ENCODE results near the gene PERM1. TPM values are rescaled to one million over a fixed set of nuclear protein-coding genes. Genes with fewer than 3 reads are reported as not detected.

The PERM1 gene
- total RNA-seq, 1 experiment from 2014 or later: not detected

Other genes starting within 250 kb of the PERM1 start
- 1.7 to 2.7 TPM (median 2.3 TPM) in 3 replicates for gene SAMD11, start 58.2 kb downstream of the PERM1 start, total RNA-seq (2021)
- gene NOC2L, start 22.8 kb downstream of the PERM1 start, total RNA-seq (2021): 149 to 182 TPM (median 150 TPM) in 3 replicates
- gene KLHL17, start 21.5 kb downstream of the PERM1 start, total RNA-seq (2021): 46.2 to 66.9 TPM (median 47.2 TPM) in 3 replicates
- gene PLEKHN1, start 15.6 kb downstream of the PERM1 start, total RNA-seq (2021): 2.9 to 3.4 TPM (median 3.0 TPM) in 3 replicates
- gene HES4, start 18.0 kb upstream of the PERM1 start, total RNA-seq (2021): 4.5 to 10.7 TPM (median 8.3 TPM) in 3 replicates
- 29.5 to 38.3 TPM (median 36.1 TPM) in 3 replicates for gene ISG15, start 31.4 kb upstream of the PERM1 start, total RNA-seq (2021)
- gene AGRN, start 38.0 kb upstream of the PERM1 start, total RNA-seq (2021): 184 to 198 TPM (median 186 TPM) in 3 replicates
- gene RNF223, start 92.2 kb upstream of the PERM1 start, total RNA-seq (2021): not detected in 3 replicates
- gene C1orf159, start 134.0 kb upstream of the PERM1 start, total RNA-seq (2021): 13.9 to 17.8 TPM (median 14.0 TPM) in 3 replicates
- gene TTLL10, start 191.8 kb upstream of the PERM1 start, total RNA-seq (2021): 0.78 to 1.1 TPM (median 1.1 TPM) in 3 replicates
- gene TNFRSF18, start 224.5 kb upstream of the PERM1 start, total RNA-seq (2021): 0.83 to 1.2 TPM (median 1.1 TPM) in 3 replicates
- 0.18 to 0.33 TPM in 2 of 3 replicates, not detected in the other for gene TNFRSF4, start 232.1 kb upstream of the PERM1 start, total RNA-seq (2021)
- gene SDF4, start 249.9 kb upstream of the PERM1 start, total RNA-seq (2021): 92.3 to 105 TPM (median 101 TPM) in 3 replicates

All from WTC11 (cell line).